Activated CD4-positive, alpha-beta T cell treated with anti-CD3 and anti-CD28 coated beads, Interleukin-2, amount 50 U/mL, for 1 hour (primary cell): ENCODE results near the gene GLT8D1.
A peak's percentile ranks its signal among the peaks of the same experiment; 100 is the strongest.

ENCODE experiments used
- DNase-seq: peaks from one replicate; pipeline ENCODE4 v3.0.0-alpha.2; 2020

Gene GLT8D1

DNA sequence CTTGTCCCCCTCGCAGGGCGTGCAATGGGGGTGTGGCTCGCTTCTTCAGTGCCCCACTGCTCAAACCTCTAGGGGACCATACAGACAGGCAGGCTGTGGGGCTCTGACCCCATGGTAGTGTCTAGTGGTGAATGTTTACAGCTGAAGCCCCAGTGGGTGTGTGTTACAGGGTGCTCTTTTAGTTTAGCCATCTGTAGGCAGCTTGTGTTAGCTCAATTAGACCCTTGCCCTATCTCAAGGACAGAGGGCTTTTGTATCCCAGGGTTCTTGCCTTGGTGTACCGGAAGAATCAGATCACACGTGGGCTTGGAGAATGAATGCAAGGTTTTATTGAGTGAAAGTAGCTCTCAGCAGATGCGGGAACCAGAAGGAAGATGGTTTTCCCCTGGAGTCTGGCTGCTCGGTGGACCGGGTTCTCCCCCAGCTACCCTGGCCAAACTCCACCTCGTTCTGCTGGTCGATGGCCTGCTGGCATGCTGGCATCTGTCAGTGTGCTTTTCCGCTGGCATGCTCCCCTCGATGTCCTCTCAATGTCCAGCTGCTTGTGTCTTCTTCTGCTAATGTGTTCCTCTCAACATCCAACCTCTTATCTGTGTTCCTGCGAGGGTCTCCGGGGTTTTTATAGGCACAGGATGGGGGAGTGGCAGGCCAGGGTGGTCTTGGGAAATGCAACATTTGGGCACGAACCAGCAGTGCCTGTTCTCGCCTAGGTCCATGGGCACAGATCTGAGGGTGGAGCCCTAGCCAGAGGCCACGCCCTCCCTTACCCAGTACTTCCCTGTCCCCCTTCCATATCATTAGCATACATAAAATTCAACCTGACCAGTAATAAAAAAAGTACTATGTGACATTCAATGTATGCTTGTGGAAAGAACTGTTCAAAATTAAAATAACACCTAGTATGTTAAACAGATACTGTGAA lies 7.0 kb upstream of the GLT8D1 start:
- no peak for DNase-seq

DNA sequence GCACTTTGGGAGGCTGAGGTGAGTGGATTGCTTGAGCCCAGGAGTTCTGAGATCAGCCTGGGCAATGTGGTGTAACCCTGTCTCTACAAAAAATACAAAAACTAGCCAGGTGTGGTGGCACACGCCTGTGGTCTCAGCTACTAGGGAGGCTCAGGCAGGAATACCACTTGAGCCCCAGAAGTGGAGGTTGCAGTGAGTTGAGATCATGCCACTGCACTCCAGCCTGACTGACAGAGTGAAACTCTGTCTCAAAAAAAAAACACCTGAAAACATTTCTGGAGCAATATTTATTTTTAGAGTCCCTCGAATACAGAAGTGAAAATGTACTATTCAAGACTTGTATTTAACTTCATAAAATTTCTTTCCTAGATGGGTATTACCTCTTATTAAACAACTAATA lies 4.9 kb upstream of the GLT8D1 start:
- no peak for DNase-seq

DNA sequence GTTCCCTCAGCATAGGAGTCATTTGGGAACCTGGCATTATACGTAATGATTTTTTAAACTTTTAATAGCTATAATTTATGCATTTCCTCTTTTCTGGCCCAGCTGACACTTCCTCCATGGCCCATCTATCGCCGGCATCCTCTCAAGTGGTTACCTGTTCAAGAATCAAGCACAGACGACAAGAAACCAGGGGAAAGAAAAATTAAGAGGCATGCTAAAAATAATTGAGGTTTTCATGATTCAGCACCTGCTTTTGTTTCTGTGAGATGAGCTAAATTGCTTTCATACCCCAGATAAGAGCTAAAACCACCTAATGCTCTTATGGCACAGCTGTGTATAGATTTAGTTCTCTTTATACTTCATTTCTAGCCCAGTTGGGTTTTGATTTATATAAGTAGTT lies 2.0 kb upstream of the GLT8D1 start:
- DNase-seq, result no peak

- DNase-seq, result no peak
Observed at GRCh38 chr3:52705438-52705687, 228 bp downstream of the GLT8D1 start.

DNA sequence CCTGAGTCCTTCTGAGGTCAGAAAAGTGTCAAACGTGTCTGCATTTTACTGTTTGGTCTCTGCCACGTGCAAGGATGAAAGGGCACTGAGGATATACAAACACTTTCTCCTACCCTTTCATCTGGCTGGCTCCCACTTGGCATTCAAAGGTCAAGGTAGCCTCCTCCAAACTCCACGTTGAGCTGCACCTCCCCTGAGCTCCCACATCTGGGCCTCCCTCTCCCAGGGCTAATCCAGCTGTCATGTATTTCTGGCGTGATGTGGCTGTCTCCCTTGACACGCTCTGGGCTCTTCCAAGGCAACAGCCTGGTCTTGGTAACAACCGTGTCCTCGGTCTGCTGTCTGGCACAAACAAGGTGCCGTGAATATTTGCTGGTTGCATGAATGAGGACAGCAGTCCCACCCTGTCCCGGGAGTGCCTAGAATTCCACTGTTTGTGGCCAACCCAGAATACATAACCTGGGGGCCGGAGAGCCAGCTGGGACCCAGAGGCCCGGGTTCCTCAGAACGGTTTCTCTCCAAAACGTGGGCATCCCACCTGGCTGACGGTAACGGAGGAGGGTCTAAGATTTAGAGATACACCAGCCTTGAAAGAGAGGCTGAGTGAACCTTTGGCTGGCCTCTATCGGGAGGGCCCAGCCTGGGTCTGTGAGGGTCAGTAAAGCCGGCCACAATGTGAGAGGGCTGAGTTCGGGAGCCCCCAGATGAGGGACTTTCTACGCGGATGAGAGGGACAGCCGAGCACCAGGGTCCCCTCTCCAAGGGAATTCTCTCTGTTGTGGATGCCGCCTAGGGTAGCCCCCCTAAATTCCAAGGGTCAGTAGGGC lies 767 bp downstream of the GLT8D1 start:
- peak; percentile 2 for DNase-seq

DNA sequence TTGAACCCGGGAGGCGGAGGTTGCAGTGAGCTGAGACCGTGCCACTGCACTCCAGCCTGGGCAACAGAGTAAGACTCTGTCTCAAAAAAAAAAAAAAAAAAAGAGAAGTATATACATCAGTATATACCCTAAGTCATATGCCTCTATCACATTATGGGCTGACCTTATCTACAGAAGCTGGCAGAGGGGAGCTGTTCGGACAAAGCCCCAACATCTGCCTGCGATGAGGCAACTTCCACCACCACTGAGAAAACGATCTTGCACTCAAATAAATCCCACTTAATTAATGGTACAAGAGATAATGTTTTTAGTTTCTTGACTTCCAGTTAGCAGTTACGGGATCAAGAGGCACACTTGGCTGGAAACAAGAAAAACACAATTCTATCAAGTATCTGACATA lies 2.2 kb downstream of the GLT8D1 start:
- no peak for DNase-seq

GRCh38 chr3:52697632-52697965 lies 8.0 kb downstream of the GLT8D1 start:
- no peak for DNase-seq

- no peak for DNase-seq
Observed at GRCh38 chr3:52696830-52697631, 8.6 kb downstream of the GLT8D1 start.

DNA sequence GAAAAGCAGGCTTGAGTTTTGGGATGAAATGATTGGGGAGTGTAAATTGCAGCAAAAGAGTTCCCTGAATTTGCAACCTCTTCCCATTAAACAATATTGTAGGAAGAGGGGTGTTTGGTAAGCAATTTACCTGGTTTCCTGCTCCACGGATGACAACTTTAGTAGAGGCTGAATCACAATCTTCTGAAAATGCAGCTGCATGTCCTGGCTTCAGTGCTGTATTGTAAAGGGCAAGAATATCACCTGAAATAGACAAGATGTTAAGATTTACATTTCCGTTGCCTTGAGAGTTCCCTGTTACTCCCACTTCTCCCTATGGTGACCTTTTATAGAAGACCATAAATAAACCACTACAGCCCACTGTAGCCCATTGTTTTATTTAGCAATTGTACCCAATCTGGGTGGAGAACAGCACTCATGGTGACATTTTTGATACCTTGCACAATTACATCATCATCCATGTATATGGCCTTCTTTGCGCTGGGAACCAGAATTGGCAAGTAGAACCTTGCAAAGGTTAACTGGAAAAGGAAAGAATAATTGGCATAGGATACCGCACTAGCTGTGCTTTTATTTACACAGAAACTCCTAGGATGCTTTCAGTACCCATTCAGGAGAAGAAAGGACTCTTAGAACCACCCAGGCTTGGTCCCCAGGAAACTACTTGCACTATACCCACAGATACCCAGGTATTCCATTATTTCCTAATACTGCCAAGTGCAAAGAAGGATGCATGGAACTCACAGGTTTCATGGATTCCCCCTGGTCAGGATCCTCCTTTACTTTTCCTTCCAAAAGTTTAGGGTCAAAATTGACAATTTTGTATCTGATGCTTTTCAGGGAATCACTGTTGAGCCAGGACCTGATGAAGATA lies 9.6 kb downstream of the GLT8D1 start:
- DNase-seq, result no peak

- no peak for DNase-seq
Observed at GRCh38 chr3:52694528-52695189, 10.9 kb downstream of the GLT8D1 start.

- no peak for DNase-seq
Observed at GRCh38 chr3:52693071-52693470, 12.5 kb downstream of the GLT8D1 start.

- DNase-seq, result no peak
Observed at GRCh38 chr3:52690560-52690959, 15.0 kb downstream of the GLT8D1 start.

GRCh38 chr3:52689151-52689550 lies 16.4 kb downstream of the GLT8D1 start:
- DNase-seq, result no peak

- no peak for DNase-seq
Observed at GRCh38 chr3:52688266-52688665, 17.3 kb downstream of the GLT8D1 start.

DNA sequence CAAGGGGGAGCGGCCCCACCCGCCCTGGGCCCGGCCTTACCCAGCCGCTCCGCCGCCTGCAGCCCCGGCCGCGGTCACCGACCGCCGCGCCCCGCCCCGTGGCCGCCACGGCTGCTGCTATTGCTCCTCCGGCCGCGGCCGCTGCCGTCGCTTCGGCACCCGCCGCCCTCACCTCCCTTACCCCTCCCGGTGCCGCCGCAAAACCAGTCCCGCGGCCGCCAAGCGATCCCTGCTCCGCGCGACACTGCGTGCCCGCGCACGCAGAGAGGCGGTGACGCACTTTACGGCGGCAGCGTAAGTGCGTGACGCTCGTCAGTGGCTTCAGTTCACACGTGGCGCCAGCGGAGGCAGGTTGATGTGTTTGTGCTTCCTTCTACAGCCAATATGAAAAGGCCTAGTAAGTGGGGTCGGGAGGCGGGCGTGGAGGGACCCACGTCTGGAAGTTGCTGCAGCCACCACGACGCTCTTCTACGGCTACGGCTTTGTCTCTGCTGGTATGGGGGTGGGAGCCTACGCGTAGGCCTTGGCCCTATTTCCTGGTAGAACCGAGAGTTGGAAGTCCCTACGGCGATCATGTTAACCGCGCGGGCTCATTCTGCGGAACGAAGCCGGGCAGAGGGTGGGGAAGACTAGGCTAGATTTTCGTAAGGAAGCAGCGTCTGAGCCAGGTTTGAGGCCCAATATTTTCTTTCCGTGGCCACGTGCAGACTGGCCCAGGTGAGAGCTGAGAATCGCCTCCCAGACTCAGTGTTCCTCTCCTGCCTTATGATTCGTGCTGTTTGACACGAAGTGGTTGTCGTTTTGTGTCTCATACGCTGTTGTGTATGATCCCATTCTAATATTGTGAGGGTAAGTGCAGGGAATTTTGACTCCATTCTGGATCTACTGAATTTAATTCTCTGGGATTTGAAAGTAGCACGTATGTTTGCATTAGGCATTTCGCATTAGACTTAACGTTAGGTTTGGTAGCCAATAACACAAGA lies 19.6 kb downstream of the GLT8D1 start, which contains the start of the genes GNL3 and PBRM1:
GNL3 (plus strand) TSS at position 324 of the 983 bp plus-strand sequence; CDS start at position 385, 61 bp downstream.
PBRM1 (minus strand) TSS at position 205 of the 983 bp plus-strand sequence.
- DNase-seq, result peak; percentile 90

DNA sequence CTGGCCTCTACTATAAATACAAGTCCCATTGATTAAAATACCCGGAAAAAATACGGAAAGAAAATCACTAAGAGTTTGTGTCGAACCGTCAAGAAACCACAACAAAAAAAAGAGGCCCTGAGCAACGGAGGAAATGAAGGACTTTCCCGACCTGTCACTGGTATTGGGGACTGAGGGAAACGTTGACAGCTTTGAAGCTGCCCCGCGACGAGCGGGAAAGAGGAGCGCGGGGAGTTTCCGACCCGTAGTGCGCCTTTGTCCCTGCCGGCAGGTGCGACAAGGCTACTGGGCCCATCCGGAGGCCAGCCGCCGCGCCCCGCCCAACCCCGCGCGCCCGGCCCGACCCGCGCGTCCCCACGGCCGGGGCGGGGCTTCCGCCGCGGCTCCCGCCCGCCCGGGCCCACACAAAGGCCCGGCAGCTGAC lies 20.3 kb downstream of the GLT8D1 start:
- peak; percentile 65 for DNase-seq

DNA sequence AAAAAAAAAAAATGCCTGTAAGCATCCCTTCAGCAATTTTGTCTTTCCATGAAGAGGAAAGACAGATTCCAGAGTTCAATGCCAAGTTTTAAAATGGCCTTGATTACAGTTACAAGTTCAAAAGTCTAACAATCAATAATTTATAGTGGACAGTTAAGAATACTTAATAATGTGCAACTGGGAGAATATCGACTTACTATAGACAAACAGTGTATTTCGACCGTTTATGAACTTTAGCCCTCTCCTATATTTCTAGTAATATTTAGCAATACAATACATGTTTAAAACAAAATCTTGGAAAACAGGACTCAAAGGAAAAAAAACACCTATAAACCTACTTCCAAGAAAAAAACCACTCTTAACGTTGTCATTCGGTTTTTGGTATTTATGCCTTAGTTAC lies 21.4 kb downstream of the GLT8D1 start:
- no peak for DNase-seq

GRCh38 chr3:52683611-52684010 lies 22.0 kb downstream of the GLT8D1 start:
- DNase-seq, result no peak

GRCh38 chr3:52682016-52682415 lies 23.6 kb downstream of the GLT8D1 start:
- no peak for DNase-seq

DNA sequence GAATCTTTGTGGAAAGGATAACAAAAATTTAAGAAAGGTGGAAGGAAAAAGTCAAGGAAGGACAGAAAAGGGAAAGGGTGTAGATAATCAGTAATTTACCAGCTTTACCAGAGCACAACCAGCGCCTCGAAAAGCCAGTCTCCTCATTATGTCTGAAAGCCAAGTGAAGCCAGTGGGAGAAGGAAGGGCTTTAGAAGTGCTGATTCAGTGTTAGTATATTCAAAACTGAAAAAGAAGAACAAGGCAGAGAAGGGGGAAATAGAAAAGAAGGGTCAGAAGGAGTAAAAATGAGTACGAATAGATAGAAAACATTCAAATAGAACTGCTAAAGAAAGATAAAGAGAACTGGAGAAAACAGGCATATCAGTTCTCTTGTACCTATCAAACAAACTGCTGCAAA lies 24.0 kb downstream of the GLT8D1 start:
- no peak for DNase-seq
